Epithelial cell of esophagus (primary cell): ENCODE data around the gene RTF2.

Experiments used
- DNase-seq: peaks from one replicate; pipeline ENCODE4 v3.0.0; 2010; ENCODE audit warnings: low read depth
- H3K4me3 ChIP-seq: 2 replicates; pipeline ENCODE4 v1.5.1; 2011; ENCODE audit warnings: mild to moderate bottlenecking, low read length, control low read depth
- CTCF ChIP-seq: IDR thresholded peaks from 2 replicates; pipeline ENCODE4 v1.5.1; 2011; ENCODE audit warnings: low read depth, mild to moderate bottlenecking, low read length, control low read depth, inconsistent platforms; ENCODE audit not compliant: insufficient read depth; ENCODE audit errors: missing control alignments

Gene RTF2

GRCh38 chr20:56429502-56429901 is 38.9 kb upstream of the RTF2 start:
- peak; percentile 18 for DNase-seq
- no peak overlapping the region for H3K4me3 ChIP-seq
- no peak for TF ChIP-seq CTCF

GRCh38 chr20:56429941-56430340 is 38.5 kb upstream of the RTF2 start:
- TF ChIP-seq CTCF = no peak
- no peak for DNase-seq
- no peak overlapping the region for H3K4me3 ChIP-seq

- H3K4me3 ChIP-seq = no peak overlapping the region
- no peak for TF ChIP-seq CTCF
- DNase-seq = no peak
Observed at GRCh38 chr20:56430461-56430860, 38.0 kb upstream of the RTF2 start.

GRCh38 chr20:56430957-56431356 is 37.5 kb upstream of the RTF2 start:
- TF ChIP-seq CTCF = no peak
- no peak for DNase-seq
- no peak overlapping the region for H3K4me3 ChIP-seq

GRCh38 chr20:56431471-56431870 is 37.0 kb upstream of the RTF2 start:
- DNase-seq = no peak
- H3K4me3 ChIP-seq = no peak overlapping the region
- no peak for TF ChIP-seq CTCF

- TF ChIP-seq CTCF = no peak
- DNase-seq = no peak
- no peak overlapping the region for H3K4me3 ChIP-seq
Observed at GRCh38 chr20:56433221-56433879, 35.1 kb upstream of the RTF2 start.

GRCh38 chr20:56433880-56434255 is 34.6 kb upstream of the RTF2 start:
- H3K4me3 ChIP-seq = no peak overlapping the region
- TF ChIP-seq CTCF = no peak
- DNase-seq = peak; percentile 28
